Measurements from ENCODE around the gene ITIH3. TPM values are rescaled to one million over a fixed set of nuclear protein-coding genes. Genes with fewer than 3 reads are reported as not detected.

Gene ITIH3
- total RNA-seq, 2 experiments from 2014 or later: not detected

- no peaks in the 10 kb centered on the region for H3K36me3 Mint-ChIP-seq (ENCODE audit: low read depth)
- H3K27ac Mint-ChIP-seq: no peak overlapping the region
- H3K4me1 Mint-ChIP-seq (ENCODE audit: low read depth): no peaks in the 10 kb centered on the region
- H3K9me3 Mint-ChIP-seq: no peaks in the 10 kb centered on the region
- intact Hi-C loops (cut with micrococcal nuclease): no loop called here
- CTCF ChIA-PET: interaction anchor here (1.3 to 2.4 kb wide), 2 partner anchors 37 to 42 kb away, joined by 3 to 8 read pairs; no protein-coding TSS in a partner anchor
- H3K27me3 Mint-ChIP-seq (ENCODE audit: low read depth): no peaks in the 10 kb centered on the region
- no peak overlapping the region for H3K4me3 Mint-ChIP-seq
- DNase-seq: no peak
Measured at GRCh38 chr3:52784021-52784621, 10.5 kb upstream of the ITIH3 start.

GRCh38 chr3:52784931-52785590 is 9.5 kb upstream of the ITIH3 start:
- no peaks in the 10 kb centered on the region for H3K36me3 Mint-ChIP-seq (ENCODE audit: low read depth)

GRCh38 chr3:52786330-52787215 is 8.0 kb upstream of the ITIH3 start:
- no peak overlapping the region for H3K27ac Mint-ChIP-seq
- intact Hi-C loops (cut with micrococcal nuclease): no loop called here
- no peak overlapping the region for H3K4me3 Mint-ChIP-seq
- CTCF ChIA-PET: interaction anchor here (0.6 to 0.7 kb wide), 2 partner anchors 78 to 220 kb away, joined by 3 to 4 read pairs; no protein-coding TSS in a partner anchor
- no peaks in the 10 kb centered on the region for H3K36me3 Mint-ChIP-seq (ENCODE audit: low read depth)
- no peaks in the 10 kb centered on the region for H3K27me3 Mint-ChIP-seq (ENCODE audit: low read depth)
- no peaks in the 10 kb centered on the region for H3K4me1 Mint-ChIP-seq (ENCODE audit: low read depth)
- H3K9me3 Mint-ChIP-seq: no peaks in the 10 kb centered on the region
- no peak for DNase-seq

More at GRCh38 chr3:52784931-52785590, 9.5 kb upstream of the ITIH3 start:
- Mint-ChIP-seq H3K27ac (no peak overlapping the region), H3K27me3 (ENCODE audit: low read depth) (no peaks in the 10 kb centered on the region), H3K9me3 (no peaks in the 10 kb centered on the region), H3K4me3 (no peak overlapping the region), H3K4me1 (ENCODE audit: low read depth) (no peaks in the 10 kb centered on the region)
- intact Hi-C loops (cut with micrococcal nuclease): no loop called here
- no peak for DNase-seq
- CTCF ChIA-PET: interaction anchor here (2.4 kb wide), 1 partner anchor 36 kb away, joined by 8 read pairs; no protein-coding TSS in a partner anchor

GRCh38 chr3:52787246-52787645 is 7.3 kb upstream of the ITIH3 start:
- intact Hi-C loops (cut with micrococcal nuclease): no loop called here
- DNase-seq: no peak
- Mint-ChIP-seq H3K4me3 (no peak overlapping the region), H3K27ac (no peak overlapping the region), H3K36me3 (ENCODE audit: low read depth) (no peaks in the 10 kb centered on the region), H3K9me3 (no peaks in the 10 kb centered on the region), H3K27me3 (ENCODE audit: low read depth) (no peaks in the 10 kb centered on the region), H3K4me1 (ENCODE audit: low read depth) (no peaks in the 10 kb centered on the region)
- CTCF ChIA-PET: interaction anchor here (0.6 to 0.7 kb wide), 2 partner anchors 221 to 290 kb away, joined by 3 read pairs; no protein-coding TSS in a partner anchor

- intact Hi-C loops (cut with micrococcal nuclease): no loop called here
- Mint-ChIP-seq H3K4me3 (no peak overlapping the region), H3K4me1 (ENCODE audit: low read depth) (no peaks in the 10 kb centered on the region), H3K27ac (no peak overlapping the region), H3K27me3 (ENCODE audit: low read depth) (no peaks in the 10 kb centered on the region), H3K36me3 (ENCODE audit: low read depth) (no peaks in the 10 kb centered on the region), H3K9me3 (no peaks in the 10 kb centered on the region)
- DNase-seq: no peak
- CTCF ChIA-PET: interaction anchor here (0.6 to 0.7 kb wide), 2 partner anchors 222 to 291 kb away, joined by 3 read pairs; no protein-coding TSS in a partner anchor
Measured at GRCh38 chr3:52787672-52788625, 6.6 kb upstream of the ITIH3 start.

GRCh38 chr3:52788890-52789745 is 5.5 kb upstream of the ITIH3 start:
- Mint-ChIP-seq H3K27ac (no peak overlapping the region), H3K4me3 (no peak overlapping the region), H3K9me3 (no peaks in the 10 kb centered on the region), H3K36me3 (ENCODE audit: low read depth) (no peaks in the 10 kb centered on the region), H3K27me3 (ENCODE audit: low read depth) (no peaks in the 10 kb centered on the region), H3K4me1 (ENCODE audit: low read depth) (no peaks in the 10 kb centered on the region)
- CTCF ChIA-PET: no interaction called here
- intact Hi-C loops (cut with micrococcal nuclease): no loop called here
- no peak for DNase-seq

- Mint-ChIP-seq H3K27ac (no peak overlapping the region), H3K36me3 (ENCODE audit: low read depth) (no peaks in the 10 kb centered on the region), H3K9me3 (no peaks in the 10 kb centered on the region), H3K4me1 (ENCODE audit: low read depth) (no peaks in the 10 kb centered on the region), H3K4me3 (no peak overlapping the region), H3K27me3 (ENCODE audit: low read depth) (no peaks in the 10 kb centered on the region)
- intact Hi-C loops (cut with micrococcal nuclease): no loop called here
- DNase-seq: no peak
- CTCF ChIA-PET: no interaction called here
Measured at GRCh38 chr3:52789746-52790040, 4.9 kb upstream of the ITIH3 start.

GRCh38 chr3:52790337-52790736 is 4.3 kb upstream of the ITIH3 start:
- Mint-ChIP-seq H3K27ac (no peak overlapping the region), H3K36me3 (ENCODE audit: low read depth) (no peaks in the 10 kb centered on the region), H3K9me3 (no peaks in the 10 kb centered on the region), H3K27me3 (ENCODE audit: low read depth) (no peaks in the 10 kb centered on the region), H3K4me3 (no peak overlapping the region), H3K4me1 (ENCODE audit: low read depth) (no peaks in the 10 kb centered on the region)
- intact Hi-C loops (cut with micrococcal nuclease): no loop called here
- no peak for DNase-seq
- CTCF ChIA-PET: no interaction called here

- Mint-ChIP-seq H3K4me3 (no peak overlapping the region), H3K27me3 (ENCODE audit: low read depth) (no peaks in the 10 kb centered on the region), H3K4me1 (ENCODE audit: low read depth) (no peaks in the 10 kb centered on the region), H3K36me3 (ENCODE audit: low read depth) (no peaks in the 10 kb centered on the region), H3K27ac (no peak overlapping the region), H3K9me3 (no peaks in the 10 kb centered on the region)
- intact Hi-C loops (cut with micrococcal nuclease): no loop called here
- CTCF ChIA-PET: no interaction called here
- DNase-seq: no peak
Measured at GRCh38 chr3:52790741-52791140, 3.9 kb upstream of the ITIH3 start.

- DNase-seq: no peak
- H3K27ac Mint-ChIP-seq: no peak overlapping the region
- H3K36me3 Mint-ChIP-seq (ENCODE audit: low read depth): no peaks in the 10 kb centered on the region
- intact Hi-C loops (cut with micrococcal nuclease): no loop called here
- CTCF ChIA-PET: no interaction called here
- H3K9me3 Mint-ChIP-seq: no peaks in the 10 kb centered on the region
- H3K4me1 Mint-ChIP-seq (ENCODE audit: low read depth): no peaks in the 10 kb centered on the region
- H3K4me3 Mint-ChIP-seq: no peak overlapping the region
- no peaks in the 10 kb centered on the region for H3K27me3 Mint-ChIP-seq (ENCODE audit: low read depth)
Measured at GRCh38 chr3:52791366-52791765, 3.2 kb upstream of the ITIH3 start.

GRCh38 chr3:52791928-52792327 is 2.7 kb upstream of the ITIH3 start:
- CTCF ChIA-PET: no interaction called here

More at GRCh38 chr3:52791928-52792327, 2.7 kb upstream of the ITIH3 start:
- no peaks in the 10 kb centered on the region for H3K9me3 Mint-ChIP-seq
- no peaks in the 10 kb centered on the region for H3K4me1 Mint-ChIP-seq (ENCODE audit: low read depth)
- intact Hi-C loops (cut with micrococcal nuclease): no loop called here
- H3K4me3 Mint-ChIP-seq: no peak overlapping the region
- no peaks in the 10 kb centered on the region for H3K36me3 Mint-ChIP-seq (ENCODE audit: low read depth)
- H3K27ac Mint-ChIP-seq: no peak overlapping the region
- no peaks in the 10 kb centered on the region for H3K27me3 Mint-ChIP-seq (ENCODE audit: low read depth)
- DNase-seq: no peak

All from activated naive CD4-positive, alpha-beta T cell treated with anti-CD3 and anti-CD28 coated beads for 36 hours (primary cell).